OCI-LY3 (cell line): Measurements from ENCODE around the gene PTX3.

ENCODE experiments used
- H2AFZ ChIP-seq: fragments of 200-600, 300-600 bp; shearing (Covaris generic); 2 replicates; pipeline ENCODE4 v1.6.0; 2014; ENCODE audit warnings: antibody characterized with exemption, low read depth, low read length
- H3K27ac ChIP-seq: fragments of 200-600, 300-600 bp; sonication (generic); 2 replicates; pipeline ENCODE4 v1.5.1; 2014; ENCODE audit warnings: mild to moderate bottlenecking, low read length, moderate library complexity, mixed read lengths
- H3K27me3 ChIP-seq: fragments of 200-600, 300-600 bp; sonication (generic); 2 replicates; pipeline ENCODE4 v1.6.1; 2014; ENCODE audit warnings: low read depth, low read length, mixed read lengths
- H3K36me3 ChIP-seq: fragments of 200-600, 300-600 bp; sonication (generic); replicated peaks from 2 replicates; pipeline ENCODE3; 2014; ENCODE audit warnings: low read depth, low read length, mixed read lengths
- H3K4me1 ChIP-seq: fragments of 300-600, 200-600 bp; sonication (generic); 2 replicates; pipeline ENCODE4 v1.6.1; 2014; ENCODE audit warnings: low read length, mixed read lengths
- H3K4me2 ChIP-seq: fragments of 200-600, 300-600 bp; sonication (generic); 2 replicates; pipeline ENCODE4 v1.6.1; 2014; ENCODE audit warnings: low read length, mixed read lengths
- H3K4me3 ChIP-seq: fragments of 300-600, 200-600 bp; sonication (generic); 2 replicates; pipeline ENCODE4 v1.5.1; 2014; ENCODE audit warnings: antibody characterized with exemption, mild to moderate bottlenecking, low read length, moderate library complexity
- H3K79me2 ChIP-seq: fragments of 300-600, 200-600 bp; shearing (Covaris generic); 2 replicates; pipeline ENCODE4 v1.6.1; 2014; ENCODE audit warnings: mild to moderate bottlenecking, low read length, mixed read lengths
- H3K9ac ChIP-seq: fragments of 300-600, 200-600 bp; shearing (Covaris generic); 2 replicates; pipeline ENCODE4 v1.6.0; 2014; ENCODE audit warnings: mild to moderate bottlenecking, low read length, moderate library complexity
- H3K9me3 ChIP-seq: fragments of 200-600, 300-600 bp; shearing (Covaris generic); 2 replicates; pipeline ENCODE4 v1.6.1; 2014; ENCODE audit warnings: low read length, mixed read lengths; ENCODE audit not compliant: insufficient read depth
- H4K20me1 ChIP-seq: fragments of 200-600, 300-600 bp; sonication (generic); 2 replicates; pipeline ENCODE4 v1.6.1; 2016; ENCODE audit warnings: low read length, mixed read lengths; ENCODE audit not compliant: insufficient read depth
- CTCF ChIP-seq: fragments of 200-600, 300-600 bp; sonication (generic); IDR thresholded peaks from 2 replicates; pipeline ENCODE4 v1.5.1; 2014; ENCODE audit warnings: antibody characterized with exemption, low read length, low read depth
- EZH2phosphoT487 ChIP-seq: fragments of 200-600 bp; shearing (Covaris generic); IDR thresholded peaks from 2 replicates; pipeline ENCODE4 v1.6.1; 2018; ENCODE audit warnings: antibody characterized with exemption, mixed run types, low read depth

PTX3 gene

GRCh38 chr3:157447026-157447694 lies 10.5 kb downstream of the PTX3 start:
- Histone ChIP-seq H3K27me3 (no peaks in the 10 kb centered on the region), H3K4me2 (no peak overlapping the region), H3K79me2 (no peaks in the 10 kb centered on the region), H3K27ac (no peak overlapping the region), H4K20me1 (no peaks in the 10 kb centered on the region), H2AFZ (no peak overlapping the region), H3K4me1 (peaks cover 8% of the 10 kb centered on the region), H3K9me3 (no peaks in the 10 kb centered on the region), H3K9ac (no peak overlapping the region), H3K4me3 (no peak overlapping the region), H3K36me3 (no peaks in the 10 kb centered on the region)
- peak; percentile 73 for TF ChIP-seq CTCF
- TF ChIP-seq EZH2phosphoT487: no peak

DNA sequence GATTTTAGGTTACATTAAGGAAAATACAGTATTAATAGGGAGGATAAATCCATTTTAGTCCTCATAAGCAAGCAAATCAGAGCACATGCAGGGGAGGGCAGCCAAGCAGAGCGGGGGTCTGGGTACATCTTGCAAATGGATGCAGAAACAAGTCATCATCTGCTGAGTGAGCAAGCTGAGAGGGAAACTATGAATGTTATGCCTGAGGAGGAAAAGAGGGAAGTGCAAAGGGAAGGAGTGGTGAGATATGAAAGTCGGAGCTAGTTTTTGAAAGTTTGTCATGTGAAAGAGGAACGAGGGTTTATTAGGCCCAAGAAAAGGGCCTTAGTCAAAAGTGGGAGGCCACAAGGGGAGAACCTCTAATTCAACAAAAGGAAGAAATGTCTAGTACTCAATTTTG lies 15.4 kb downstream of the PTX3 start:
- Histone ChIP-seq H3K27me3 (no peaks in the 10 kb centered on the region), H3K4me1 (peaks cover 17% of the 10 kb centered on the region), H3K9ac (no peak overlapping the region), H3K27ac (no peak overlapping the region), H4K20me1 (no peaks in the 10 kb centered on the region), H2AFZ (no peak overlapping the region), H3K4me3 (no peak overlapping the region), H3K9me3 (no peaks in the 10 kb centered on the region), H3K36me3 (no peaks in the 10 kb centered on the region), H3K4me2 (peak overlapping the region; percentile 38), H3K79me2 (no peaks in the 10 kb centered on the region)
- TF ChIP-seq CTCF (no peak), EZH2phosphoT487 (no peak)

DNA sequence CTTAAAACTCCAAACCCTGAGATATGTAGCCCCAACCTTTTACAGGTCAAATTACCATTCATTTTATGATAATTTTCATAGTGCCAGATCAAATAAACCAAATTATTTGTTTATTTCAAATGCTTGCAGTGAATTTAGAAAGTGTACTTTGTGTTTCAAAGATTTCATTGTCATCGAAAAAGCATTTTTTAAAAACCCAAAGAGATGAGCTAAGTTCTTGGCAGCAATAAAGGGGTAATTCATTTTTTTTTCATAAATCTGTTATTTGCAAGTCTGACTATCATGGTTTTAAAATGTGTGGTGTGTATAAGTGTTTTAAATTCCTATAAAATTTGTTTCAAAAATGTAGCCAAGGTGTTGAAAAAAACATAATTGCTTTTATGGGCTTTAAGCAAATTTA lies 17.2 kb downstream of the PTX3 start:
- H2AFZ ChIP-seq: no peak overlapping the region
- no peaks in the 10 kb centered on the region for H3K27me3 ChIP-seq
- no peaks in the 10 kb centered on the region for H3K36me3 ChIP-seq
- H3K4me1 ChIP-seq: peaks cover 17% of the 10 kb centered on the region
- no peak overlapping the region for H3K4me2 ChIP-seq
- H3K79me2 ChIP-seq: no peaks in the 10 kb centered on the region
- no peak overlapping the region for H3K4me3 ChIP-seq
- TF ChIP-seq CTCF (no peak), EZH2phosphoT487 (no peak)
- H3K9ac ChIP-seq: no peak overlapping the region
- no peak overlapping the region for H3K27ac ChIP-seq
- H4K20me1 ChIP-seq: no peaks in the 10 kb centered on the region
- no peaks in the 10 kb centered on the region for H3K9me3 ChIP-seq

DNA sequence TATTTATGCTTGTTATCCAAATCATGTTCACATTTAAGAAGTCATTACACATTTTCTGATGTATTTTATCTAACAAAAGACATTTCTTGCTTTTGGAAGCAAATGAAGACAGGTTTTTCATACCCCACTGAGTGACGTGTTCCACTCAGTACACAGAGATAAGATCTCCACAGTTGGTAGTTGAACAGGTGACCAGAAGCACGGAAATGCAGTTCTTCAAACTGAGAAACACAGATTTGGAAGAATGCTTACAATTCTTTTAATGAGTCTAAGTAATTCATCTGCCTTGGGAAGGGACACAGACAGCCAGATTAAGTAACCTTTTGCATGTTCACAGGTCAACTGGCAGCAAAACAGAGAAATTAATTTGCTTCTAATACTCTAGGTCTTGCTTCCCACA lies 23.1 kb downstream of the PTX3 start:
- H3K4me2 ChIP-seq: no peak overlapping the region

More for the DNA sequence above, 23.1 kb downstream of the PTX3 start:
- Histone ChIP-seq H3K4me3 (no peak overlapping the region), H3K36me3 (no peaks in the 10 kb centered on the region), H2AFZ (no peak overlapping the region), H4K20me1 (no peaks in the 10 kb centered on the region), H3K27me3 (peaks cover 10% of the 10 kb centered on the region; the same call in 1 of the 2 replicates), H3K9ac (no peak overlapping the region), H3K27ac (no peak overlapping the region), H3K4me1 (no peaks in the 10 kb centered on the region), H3K79me2 (no peaks in the 10 kb centered on the region), H3K9me3 (no peaks in the 10 kb centered on the region)
- TF ChIP-seq CTCF (no peak), EZH2phosphoT487 (no peak)
